DOHH2 (cell line): Measurements from ENCODE around the gene NBPF14.
"Not testable (repeated sequence)": the region's sequence is repeated elsewhere in the genome, so short reads cannot be mapped to it uniquely, and the experiment has no call there.

Experiments used
- H3F3A ChIP-seq: fragments of 200-600 bp; sonication (generic), shearing (Covaris generic); 2 replicates; pipeline ENCODE4 v1.6.0; 2016; ENCODE audit warnings: antibody characterized with exemption, mild to moderate bottlenecking; ENCODE audit not compliant: control insufficient read depth, insufficient read depth
- H3K27ac ChIP-seq: fragments of 200-600 bp; sonication (generic); 2 replicates; pipeline ENCODE4 v1.5.1; 2014; ENCODE audit warnings: low read depth, mild to moderate bottlenecking, low read length, moderate library complexity
- H3K27me3 ChIP-seq: fragments of 200-600 bp; sonication (generic); 2 replicates; pipeline ENCODE4 v1.6.1; 2014; ENCODE audit warnings: mild to moderate bottlenecking, low read length, mixed read lengths; ENCODE audit not compliant: control insufficient read depth
- H3K36me3 ChIP-seq: fragments of 200-600 bp; sonication (generic); 2 replicates; pipeline ENCODE4 v1.6.1; 2014; ENCODE audit warnings: mild to moderate bottlenecking, low read length, moderate library complexity, mixed read lengths; ENCODE audit not compliant: control insufficient read depth
- H3K4me1 ChIP-seq: fragments of 200-600 bp; sonication (generic); 2 replicates; pipeline ENCODE4 v1.6.1; 2014; ENCODE audit warnings: mild to moderate bottlenecking, low read length, mixed read lengths; ENCODE audit not compliant: control insufficient read depth
- H3K4me2 ChIP-seq: fragments of 200-600 bp; sonication (generic); 2 replicates; pipeline ENCODE4 v1.6.0; 2014; ENCODE audit warnings: mild to moderate bottlenecking, low read length, moderate library complexity
- H3K4me3 ChIP-seq: fragments of 200-600 bp; sonication (generic); 2 replicates; pipeline ENCODE4 v1.5.1; 2014; ENCODE audit warnings: mild to moderate bottlenecking, low read length, mixed read lengths
- H3K79me2 ChIP-seq: fragments of 200-600 bp; sonication (generic); 2 replicates; pipeline ENCODE4 v1.6.1; 2014; ENCODE audit warnings: mild to moderate bottlenecking, low read length, mixed read lengths; ENCODE audit not compliant: control insufficient read depth
- H3K9me2 ChIP-seq: fragments of 200-600 bp; sonication (generic); replicated peaks from 2 replicates; pipeline ENCODE4 v1.6.1; 2014; ENCODE audit warnings: mild to moderate bottlenecking, low read length, mixed read lengths; ENCODE audit not compliant: control insufficient read depth
- H3K9me3 ChIP-seq: fragments of 200-600 bp; sonication (generic); 2 replicates; pipeline ENCODE4 v1.6.1; 2014; ENCODE audit warnings: antibody characterized with exemption, low read length, mixed read lengths; ENCODE audit not compliant: control insufficient read depth, insufficient read depth
- H4K20me1 ChIP-seq: fragments of 200-600 bp; sonication (generic); 2 replicates; pipeline ENCODE4 v1.6.0; 2014; ENCODE audit warnings: low read depth, mild to moderate bottlenecking, antibody characterized with exemption, low read length, moderate library complexity; ENCODE audit not compliant: control insufficient read depth, insufficient read depth

The NBPF14 gene

DNA sequence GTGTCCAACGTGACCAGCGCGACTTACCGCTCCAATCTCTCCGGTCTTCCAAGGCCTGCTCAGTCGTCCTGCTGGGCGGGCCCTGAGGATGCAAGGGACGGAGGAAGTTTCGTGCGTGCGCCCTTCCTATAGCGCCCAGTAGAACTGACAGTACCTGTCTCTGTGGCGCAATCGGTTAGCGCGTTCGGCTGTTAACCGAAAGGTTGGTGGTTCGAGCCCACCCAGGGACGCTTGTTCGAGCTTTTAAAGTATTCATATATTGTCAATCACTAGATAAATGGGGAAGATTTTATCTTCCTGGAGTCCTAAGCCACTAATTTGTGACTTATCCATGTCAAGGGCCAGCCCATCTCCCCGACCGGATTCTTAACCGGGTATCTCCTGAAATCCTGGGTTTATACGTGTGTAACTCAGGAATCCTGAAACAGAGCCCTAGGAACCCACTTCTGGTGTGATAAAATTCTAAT lies 66.7 kb downstream of the NBPF14 start:
- not testable (repeated sequence) for H3K4me2 ChIP-seq, H3K36me3 ChIP-seq
- H3K4me3 ChIP-seq, result peak overlapping the region; percentile 38; the same call in 1 of the 2 replicates

DNA sequence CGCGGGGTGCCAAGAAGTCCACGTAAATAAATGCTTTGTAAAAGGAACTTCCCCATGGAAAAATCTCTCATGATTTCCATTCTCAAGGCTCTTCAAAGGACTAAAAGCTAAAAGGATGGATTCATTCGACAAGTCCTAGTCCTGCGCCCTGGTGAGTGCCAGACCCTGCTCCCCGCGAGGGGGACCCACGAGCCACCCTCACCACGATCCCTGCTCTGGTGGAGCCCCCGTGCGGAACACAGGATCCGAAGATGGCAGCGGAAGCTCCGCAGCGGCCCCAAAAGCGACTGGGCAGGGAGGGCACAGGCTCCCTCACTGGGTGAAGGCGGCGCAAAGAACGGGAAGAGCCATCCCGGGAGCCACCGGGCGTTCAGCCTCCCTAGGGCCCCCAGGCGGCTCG lies 67.2 kb downstream of the NBPF14 start:
- H3F3A ChIP-seq, H3K4me2 ChIP-seq, H3K4me3 ChIP-seq, H4K20me1 ChIP-seq, H3K79me2 ChIP-seq, H3K27me3 ChIP-seq, H3K9me2 ChIP-seq, H3K27ac ChIP-seq, H3K36me3 ChIP-seq, H3K4me1 ChIP-seq, H3K9me3 ChIP-seq: not testable (repeated sequence)

More for the DNA sequence above, 66.7 kb downstream of the NBPF14 start:
- H3K27ac ChIP-seq, H3K27me3 ChIP-seq, H4K20me1 ChIP-seq, H3F3A ChIP-seq, H3K4me1 ChIP-seq, H3K79me2 ChIP-seq, H3K9me2 ChIP-seq, H3K9me3 ChIP-seq: not testable (repeated sequence)

DNA sequence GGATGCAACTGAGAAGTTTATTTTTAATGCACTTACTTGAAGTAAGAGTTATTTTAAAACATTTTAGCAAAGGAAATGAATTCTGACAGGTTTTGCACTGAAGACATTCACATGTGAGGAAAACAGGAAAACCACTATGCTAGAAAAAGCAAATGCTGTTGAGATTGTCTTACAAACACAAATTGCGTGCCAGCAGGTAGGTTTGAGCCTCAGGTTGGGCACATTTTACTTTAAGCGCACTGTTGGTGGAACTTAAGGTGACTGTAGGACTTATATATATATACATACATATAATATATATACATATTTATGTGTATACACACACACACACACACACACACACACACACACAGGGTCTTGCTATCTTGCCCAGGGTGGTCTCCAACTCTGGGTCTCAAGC lies 69.2 kb downstream of the NBPF14 start:
- not testable (repeated sequence) for H3K4me3 ChIP-seq, H3K27ac ChIP-seq, H3K9me2 ChIP-seq, H3K79me2 ChIP-seq, H3K4me2 ChIP-seq, H3K4me1 ChIP-seq, H3K27me3 ChIP-seq, H3K9me3 ChIP-seq, H3F3A ChIP-seq, H4K20me1 ChIP-seq, H3K36me3 ChIP-seq

- not testable (repeated sequence) for H3F3A ChIP-seq, H3K79me2 ChIP-seq, H3K36me3 ChIP-seq, H3K27me3 ChIP-seq, H3K9me3 ChIP-seq, H3K4me1 ChIP-seq, H4K20me1 ChIP-seq, H3K9me2 ChIP-seq
- Histone ChIP-seq H3K4me2 (peak overlapping the region; percentile 43; the same call in 1 of the 2 replicates), H3K27ac (peak overlapping the region; percentile 57), H3K4me3 (peak overlapping the region; percentile 64)
Measured at GRCh38 chr1:148523205-148524144, 72.3 kb downstream of the NBPF14 start.

DNA sequence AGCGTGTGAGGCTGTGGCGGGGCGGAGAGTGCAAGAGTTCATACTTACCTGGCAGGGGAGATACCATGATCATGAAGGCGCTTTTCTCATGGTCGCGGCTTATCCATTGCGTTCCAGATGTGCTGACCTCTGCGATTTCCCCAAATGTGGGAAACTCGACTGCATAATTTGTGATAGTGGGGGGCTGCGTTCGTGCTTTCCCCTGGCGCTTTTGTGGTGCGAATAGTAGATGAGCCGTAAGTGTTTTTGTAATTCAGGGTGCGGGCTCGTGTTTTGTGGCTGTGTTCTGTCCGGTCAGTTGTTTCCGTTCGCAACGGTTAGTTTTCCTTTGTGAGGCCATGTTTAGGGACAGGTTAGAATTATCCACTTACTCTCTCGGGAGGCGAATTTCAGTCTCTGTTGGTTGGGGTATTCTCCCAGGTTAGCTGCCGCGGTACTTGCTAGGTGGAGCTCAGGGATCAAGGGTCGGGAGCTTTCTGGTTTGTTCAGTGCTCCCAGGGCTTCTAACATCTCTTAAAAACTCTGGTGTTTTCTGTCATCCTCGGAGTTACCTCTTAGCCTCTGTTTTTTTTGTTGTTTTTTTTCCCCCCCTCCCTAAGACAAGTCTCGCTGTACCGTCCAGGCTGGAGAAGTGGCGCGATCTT lies 73.1 kb downstream of the NBPF14 start:
- not testable (repeated sequence) for H3K4me1 ChIP-seq, H3K36me3 ChIP-seq, H3K27me3 ChIP-seq, H4K20me1 ChIP-seq, H3K9me2 ChIP-seq, H3K9me3 ChIP-seq, H3F3A ChIP-seq, H3K79me2 ChIP-seq
- peak overlapping the region; percentile 43 for H3K4me2 ChIP-seq
- H3K4me3 ChIP-seq, result peak overlapping the region; percentile 64
- peak overlapping the region; percentile 57 for H3K27ac ChIP-seq

DNA sequence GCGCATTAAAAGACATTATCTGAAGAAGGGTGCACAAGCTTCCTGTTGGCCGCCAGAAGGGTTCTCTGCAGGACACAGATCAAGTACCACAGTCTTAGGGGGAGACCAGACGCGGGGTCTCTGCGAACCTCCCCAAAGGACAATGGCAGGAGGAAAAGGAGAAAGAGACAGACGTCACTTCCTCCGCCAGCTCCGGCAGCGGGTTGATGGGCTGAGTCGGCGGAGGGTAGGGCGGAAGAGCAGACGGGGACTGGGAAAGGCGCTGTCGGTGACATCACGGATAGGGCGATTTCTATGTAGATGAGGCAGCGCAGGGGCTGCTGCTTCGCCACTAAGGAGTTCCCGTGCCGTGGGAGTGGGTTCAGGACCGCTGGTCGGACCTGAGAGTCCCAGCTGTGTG lies 73.7 kb downstream of the NBPF14 start:
- Histone ChIP-seq H3K27ac (peak overlapping the region; percentile 57), H3K4me2 (peak overlapping the region; percentile 56), H3K4me3 (peak overlapping the region; percentile 64)
- H3K27me3 ChIP-seq, H3K9me3 ChIP-seq, H3K4me1 ChIP-seq, H4K20me1 ChIP-seq, H3F3A ChIP-seq, H3K9me2 ChIP-seq, H3K79me2 ChIP-seq, H3K36me3 ChIP-seq: not testable (repeated sequence)

GRCh38 chr1:148514310-148514709 lies 81.5 kb downstream of the NBPF14 start:
- H3K9me2 ChIP-seq, H3K27me3 ChIP-seq, H3K4me2 ChIP-seq, H3F3A ChIP-seq, H3K36me3 ChIP-seq, H3K27ac ChIP-seq, H3K9me3 ChIP-seq, H3K79me2 ChIP-seq, H3K4me3 ChIP-seq, H3K4me1 ChIP-seq, H4K20me1 ChIP-seq: not testable (repeated sequence)

- H3K27me3 ChIP-seq, H3K4me3 ChIP-seq, H3K79me2 ChIP-seq, H3K9me3 ChIP-seq, H3K27ac ChIP-seq, H3K4me1 ChIP-seq, H3F3A ChIP-seq, H4K20me1 ChIP-seq, H3K4me2 ChIP-seq, H3K9me2 ChIP-seq, H3K36me3 ChIP-seq: not testable (repeated sequence)
Measured at GRCh38 chr1:148512571-148513184, 83.1 kb downstream of the NBPF14 start.
